ENCODE data around the gene CHST12.
"Not testable (repeated sequence)": the region's sequence is repeated elsewhere in the genome, so short reads cannot be mapped to it uniquely, and the experiment has no call there.

The CHST12 gene

DNA sequence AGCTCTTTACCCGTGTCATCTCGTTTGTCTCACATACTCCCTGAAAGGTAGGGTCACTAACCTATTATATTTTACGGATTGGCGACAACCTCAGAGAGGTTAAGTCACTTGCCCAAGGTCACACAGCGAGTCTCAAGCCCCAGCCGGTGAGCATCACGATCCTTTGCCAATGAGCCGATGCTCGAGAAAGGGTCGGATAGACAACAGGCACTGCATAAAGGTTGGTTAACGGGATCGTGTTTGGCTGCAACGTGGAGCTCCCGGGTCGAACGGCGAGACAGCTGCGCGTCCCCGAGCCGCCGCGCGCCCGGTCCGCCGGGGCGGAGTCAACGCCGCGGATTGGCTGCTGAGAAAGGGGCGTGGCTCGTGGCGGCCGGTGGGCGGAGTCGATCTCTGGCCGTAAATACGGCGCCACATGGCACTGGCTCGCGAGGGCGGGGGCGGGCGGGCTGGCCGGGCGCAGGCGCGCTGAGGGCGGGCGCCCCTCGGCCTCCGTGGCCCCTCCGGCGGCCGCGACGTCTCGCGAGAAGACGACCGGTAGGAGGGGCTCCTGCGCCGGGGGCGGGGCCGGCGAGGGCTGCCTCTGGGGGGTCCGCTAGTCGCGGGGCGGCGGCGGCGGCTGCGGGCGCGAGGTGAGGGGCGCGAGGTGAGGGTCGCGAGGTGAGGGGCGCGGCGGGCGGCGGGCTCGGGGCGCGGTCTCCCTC, at the start of gene CHST12:
Gene CHST12 (plus strand): TSS at position 598 of the 704 bp plus-strand sequence. CDS start 29,029 bp downstream, outside the sequence.
- DNase-seq = peak; percentile 97

GRCh38 chr7:2353936-2354185, 49.5 kb upstream of the CHST12 start:
- peak; percentile 95 for DNase-seq

- peak; percentile 96 for DNase-seq
Observed at GRCh38 chr7:2354186-2354938, 49.0 kb upstream of the CHST12 start, which contains the start of gene EIF3B. TSS of gene EIF3B (plus strand) at chr7:2354827. CDS start at chr7:2354922, 95 bp downstream.

- DNase-seq = peak; percentile 44
Observed at GRCh38 chr7:2354939-2355704, 48.3 kb upstream of the CHST12 start.

GRCh38 chr7:2355705-2356008, 47.8 kb upstream of the CHST12 start:
- DNase-seq = no peak

DNA sequence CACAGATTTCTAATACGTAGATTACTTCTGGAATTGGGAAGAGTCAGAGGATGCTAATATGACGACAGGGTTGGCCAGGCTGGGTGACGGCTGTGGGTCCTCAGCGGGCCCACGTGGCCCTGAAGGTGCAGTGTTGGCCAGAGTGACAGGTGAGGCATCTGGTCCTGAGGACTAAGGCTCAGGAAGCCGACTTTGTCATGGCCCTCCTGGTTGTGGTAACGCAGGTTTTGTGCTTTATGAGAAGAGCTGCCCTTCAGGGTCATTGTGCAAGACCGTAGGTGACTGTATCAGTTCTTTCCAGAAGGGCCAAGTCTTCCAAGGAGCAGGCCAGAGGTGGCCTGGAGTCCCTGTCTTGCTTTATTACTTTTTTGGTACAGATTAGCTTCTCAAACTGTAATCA, 46.2 kb upstream of the CHST12 start:
- DNase-seq = no peak

DNA sequence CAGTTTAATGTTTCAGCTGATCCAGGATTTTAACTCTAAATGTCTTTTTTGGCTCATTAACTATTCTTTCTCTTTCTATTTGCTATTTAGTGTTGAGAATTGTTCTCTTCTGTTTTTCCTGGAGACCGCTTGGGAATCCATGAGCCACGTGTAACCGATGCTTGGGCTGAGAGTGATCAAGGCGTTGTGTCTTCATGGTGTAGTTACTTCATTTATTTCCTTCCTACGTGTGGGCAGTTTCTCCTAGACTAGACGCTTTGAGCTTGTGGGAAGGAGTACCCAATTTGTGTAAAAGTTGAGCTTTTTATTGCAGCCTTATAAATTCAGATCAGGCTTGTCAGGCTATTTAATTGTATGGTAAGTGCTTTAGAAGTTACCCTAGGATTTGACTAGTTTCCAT, 45.8 kb upstream of the CHST12 start:
- no peak for DNase-seq

- peak; percentile 48 for DNase-seq
Observed at GRCh38 chr7:2358968-2359527, 44.4 kb upstream of the CHST12 start.

GRCh38 chr7:2359610-2360009, 43.8 kb upstream of the CHST12 start:
- DNase-seq = no peak

DNA sequence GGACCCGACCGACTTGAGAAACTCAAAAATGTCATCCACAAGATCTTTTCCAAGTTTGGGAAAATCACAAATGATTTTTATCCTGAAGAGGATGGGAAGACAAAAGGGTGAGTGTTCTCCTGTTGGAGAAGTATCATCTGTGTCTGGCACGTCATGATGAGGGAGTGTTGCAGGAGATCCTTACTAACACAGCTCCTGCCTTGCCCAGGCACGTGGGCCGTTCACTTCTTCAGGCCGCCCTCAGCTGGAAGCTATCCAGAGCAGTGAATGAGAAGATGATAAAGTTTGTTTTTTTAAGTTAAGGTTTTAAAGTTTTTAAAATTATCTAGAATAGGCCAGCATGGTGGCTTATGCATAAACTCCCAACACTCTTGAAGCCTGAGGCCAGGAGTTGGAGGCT, 42.6 kb upstream of the CHST12 start:
- no peak for DNase-seq

GRCh38 chr7:2362385-2363088, 40.9 kb upstream of the CHST12 start:
- no peak for DNase-seq

DNA sequence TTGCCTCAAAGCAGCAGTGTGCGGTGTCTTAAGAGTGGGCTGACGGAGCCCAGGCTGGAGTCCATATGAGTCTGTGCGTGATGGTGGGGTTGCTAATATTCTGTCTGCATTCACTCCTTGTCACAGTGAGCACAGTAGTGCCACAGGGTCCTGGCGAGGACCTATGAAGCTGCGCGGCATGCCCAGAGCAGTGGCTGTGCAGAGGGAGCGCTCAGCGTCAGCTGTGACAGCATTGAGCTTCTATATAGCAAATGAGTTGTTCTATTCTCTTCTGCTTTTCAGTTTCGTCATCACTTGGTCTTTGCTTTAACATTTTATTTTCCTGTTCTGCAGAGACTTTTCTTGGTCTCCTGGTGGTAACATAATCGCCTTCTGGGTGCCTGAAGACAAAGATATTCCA, 34.3 kb upstream of the CHST12 start:
- no peak for DNase-seq

- no peak for DNase-seq
Observed at GRCh38 chr7:2371329-2371728, 32.1 kb upstream of the CHST12 start.

- no peak for DNase-seq
Observed at GRCh38 chr7:2372724-2373123, 30.7 kb upstream of the CHST12 start.

- DNase-seq = no peak
Observed at GRCh38 chr7:2373124-2373556, 30.3 kb upstream of the CHST12 start.

DNA sequence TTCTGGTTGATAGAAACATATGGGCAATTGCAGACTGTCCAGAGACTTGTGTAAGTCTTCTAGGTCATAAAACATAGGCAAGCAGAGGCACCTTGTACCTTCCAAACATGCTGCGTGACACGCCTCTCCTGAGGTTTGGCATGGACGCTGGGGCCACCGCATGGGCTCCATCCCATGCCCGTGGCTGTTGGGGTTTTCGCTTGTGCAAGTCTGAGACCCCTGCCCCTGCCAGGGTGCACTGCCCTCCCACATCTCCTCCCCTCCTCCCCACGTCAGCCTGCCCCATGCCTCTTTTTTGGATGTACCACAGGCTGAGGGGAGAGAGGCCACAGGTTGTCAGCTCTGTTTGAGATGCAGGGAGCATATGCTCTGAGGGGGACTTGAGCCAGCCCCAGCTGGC, 29.8 kb upstream of the CHST12 start:
- DNase-seq = no peak

DNA sequence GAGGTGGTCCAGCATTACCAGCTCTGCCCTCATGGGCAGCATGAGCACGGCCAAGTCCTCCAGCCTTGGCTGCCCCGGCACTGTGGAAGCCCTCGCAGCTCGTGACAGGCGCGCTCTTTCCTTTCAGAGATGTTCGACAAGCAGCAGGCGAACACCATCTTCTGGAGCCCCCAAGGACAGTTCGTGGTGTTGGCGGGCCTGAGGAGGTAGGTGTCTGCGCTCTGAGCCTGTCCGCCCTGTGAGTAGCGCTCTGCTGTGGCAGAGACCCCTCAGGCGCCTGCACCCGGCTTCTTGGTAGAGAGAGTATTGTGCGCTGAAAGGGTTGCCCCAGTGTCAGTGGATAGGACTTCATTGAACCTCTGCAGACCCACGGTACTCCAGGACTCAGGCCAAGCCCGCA, 29.0 kb upstream of the CHST12 start:
- no peak for DNase-seq

DNA sequence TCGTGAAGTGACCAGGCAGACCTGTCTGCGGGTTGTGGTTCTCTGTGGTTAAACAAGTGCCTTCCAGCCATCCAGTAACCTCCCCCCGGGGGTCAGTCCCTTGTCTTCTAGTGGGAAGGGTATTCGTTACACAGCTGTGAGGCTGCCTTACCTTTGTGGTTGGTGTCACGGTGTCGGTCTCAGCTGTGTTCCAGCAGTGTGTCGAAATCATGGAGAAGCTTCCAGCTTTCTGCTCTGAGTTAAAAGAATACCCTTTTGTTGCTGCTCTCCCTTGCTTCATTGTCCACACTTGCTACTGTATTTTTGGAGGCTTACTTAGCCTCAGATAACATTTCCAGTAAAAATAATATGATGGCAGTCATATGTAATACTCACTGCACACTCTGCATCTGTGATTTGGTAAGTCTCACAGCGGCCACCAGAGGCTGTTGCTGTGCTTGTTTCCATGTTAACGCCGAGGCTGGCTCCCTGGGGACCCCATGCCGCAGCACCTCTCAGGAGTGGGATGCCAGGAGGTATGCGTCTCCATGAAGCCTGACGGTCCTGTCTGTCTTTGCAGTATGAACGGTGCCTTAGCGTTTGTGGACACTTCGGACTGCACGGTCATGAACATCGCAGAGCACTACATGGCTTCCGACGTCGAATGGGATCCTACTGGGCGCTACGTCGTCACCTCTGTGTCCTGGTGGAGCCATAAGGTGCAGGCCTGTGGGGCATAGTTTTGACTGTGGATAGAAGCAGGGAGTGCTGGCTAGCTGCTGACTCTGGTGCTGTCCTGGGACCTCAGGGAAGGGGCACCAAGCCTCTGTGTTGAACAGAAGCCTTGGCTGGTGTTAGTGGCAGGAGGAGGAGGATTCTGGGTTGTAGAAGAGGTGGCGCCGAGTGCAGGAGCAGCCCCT, 28.3 kb upstream of the CHST12 start:
- DNase-seq = no peak

GRCh38 chr7:2376351-2377154, 26.9 kb upstream of the CHST12 start:
- no peak for DNase-seq

DNA sequence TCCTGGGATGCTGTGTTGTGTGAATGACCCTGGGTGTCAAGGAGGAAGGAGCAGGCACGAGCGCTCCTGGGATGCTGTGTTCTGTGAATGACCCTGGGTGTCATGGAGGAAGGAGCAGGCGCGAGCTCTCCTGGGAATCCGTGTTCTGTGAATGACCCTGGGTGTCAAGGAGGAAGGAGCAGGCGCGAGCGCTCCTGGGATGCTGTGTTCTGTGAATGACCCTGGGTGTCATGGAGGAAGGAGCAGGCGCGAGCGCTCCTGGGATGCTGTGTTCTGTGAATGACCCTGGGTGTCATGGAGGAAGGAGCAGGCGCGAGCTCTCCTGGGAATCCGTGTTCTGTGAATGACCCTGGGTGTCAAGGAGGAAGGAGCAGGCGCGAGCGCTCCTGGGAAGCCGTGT, 25.9 kb upstream of the CHST12 start:
- not testable (repeated sequence) for DNase-seq

- not testable (repeated sequence) for DNase-seq
Observed at GRCh38 chr7:2378125-2378524, 25.3 kb upstream of the CHST12 start.

Measured in hematopoietic multipotent progenitor cell treated with erythropoietin and hydrocortisone succinate and interleukin-3 and kit ligand, for 4 days (in vitro differentiated cells).